ENCODE data around the gene CNKSR2. TPM values are rescaled to one million over a fixed set of nuclear protein-coding genes. Genes with fewer than 3 reads are reported as not detected.

Gene CNKSR2
- total and polyA plus RNA-seq, 2 donors, result 1.2 to 16.1 TPM

DNA sequence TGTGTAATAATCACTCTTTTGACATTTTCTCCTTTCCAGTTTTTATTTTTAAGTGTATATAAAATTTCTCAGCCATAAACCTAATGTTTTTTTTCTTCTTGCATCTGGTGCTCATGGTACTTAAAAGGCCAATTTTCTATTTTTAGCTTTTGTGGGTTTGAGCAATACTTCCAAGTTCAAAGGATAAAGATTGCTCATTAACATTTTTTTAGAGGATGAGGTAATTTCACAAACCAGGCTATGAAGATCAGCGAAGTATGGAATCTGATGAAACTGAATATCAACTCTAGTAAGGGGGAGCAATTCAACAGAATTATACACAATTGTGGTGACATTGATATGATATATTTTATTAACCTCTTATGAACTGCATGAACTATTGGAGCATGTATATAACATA is 309.7 kb downstream of the CNKSR2 start:
- Histone ChIP-seq H3K27ac (ENCODE audit: low read depth) (no peak overlapping the region), H3K4me1 (ENCODE audit: insufficient read depth) (no peaks in the 10 kb centered on the region), H3K36me3 (ENCODE audit: insufficient read depth) (no peaks in the 10 kb centered on the region), H3K4me3 (ENCODE audit: low read depth, low read length) (no peak overlapping the region)
- DNase-seq (ENCODE audit: extremely low spot score), result no peak
- 66% methylated on average over 1 of the region's 1 CpG for WGBS

DNA sequence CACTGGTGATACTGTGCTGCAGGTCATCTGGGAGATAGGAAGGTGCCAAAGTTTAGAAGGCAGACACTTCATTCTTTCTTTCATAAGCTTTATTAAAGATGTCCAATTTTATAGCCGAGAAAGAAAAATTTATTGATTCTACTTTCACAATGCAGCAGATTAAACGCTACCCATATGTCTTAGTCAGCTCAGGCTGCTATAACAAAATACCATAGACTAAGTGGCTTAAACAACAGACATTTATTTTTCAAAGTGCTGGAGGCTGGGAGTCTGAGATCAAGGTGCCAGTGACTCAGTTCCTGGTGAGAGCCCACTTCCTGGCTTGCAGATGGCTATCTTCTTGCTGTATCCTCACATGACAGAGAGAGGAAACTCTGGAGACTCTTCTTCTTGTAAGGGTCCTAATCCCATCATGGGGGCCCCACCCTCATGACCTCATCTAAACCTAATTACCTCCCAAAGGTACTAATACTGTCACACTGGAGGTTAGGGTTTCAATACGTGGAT is 317.3 kb downstream of the CNKSR2 start:
- DNase-seq (ENCODE audit: extremely low spot score), result no peak
- no peaks in the 10 kb centered on the region for H3K4me1 ChIP-seq (ENCODE audit: insufficient read depth)
- no peak overlapping the region for H3K27ac ChIP-seq (ENCODE audit: low read depth)
- WGBS, result 93% methylated on average over 3 of the region's 3 CpGs
- H3K36me3 ChIP-seq (ENCODE audit: insufficient read depth), result no peaks in the 10 kb centered on the region
- no peak overlapping the region for H3K4me3 ChIP-seq (ENCODE audit: low read depth, low read length)

DNA sequence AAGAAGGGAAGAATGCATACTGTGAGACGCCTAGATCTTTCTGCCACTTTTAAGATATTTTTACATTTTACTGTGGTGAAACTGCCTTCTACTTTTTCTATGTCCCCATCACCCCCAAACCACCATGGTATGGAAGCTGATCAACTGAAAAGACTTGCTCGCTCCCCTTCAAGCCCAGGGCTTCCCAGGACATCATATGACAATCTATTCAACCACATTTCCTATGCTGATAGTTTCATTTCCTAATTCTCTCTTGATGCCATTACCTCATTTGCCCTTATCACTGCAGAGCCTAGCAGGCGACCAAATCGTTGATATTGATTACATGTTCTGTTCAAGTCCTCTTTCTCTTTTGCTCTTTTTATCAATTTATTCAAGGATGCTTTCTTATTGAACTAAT is 324.1 kb downstream of the CNKSR2 start:
- Histone ChIP-seq H3K4me1 (ENCODE audit: insufficient read depth) (no peaks in the 10 kb centered on the region), H3K36me3 (ENCODE audit: insufficient read depth) (no peaks in the 10 kb centered on the region), H3K4me3 (ENCODE audit: low read depth, low read length) (no peak overlapping the region), H3K27ac (ENCODE audit: low read depth) (no peak overlapping the region)
- WGBS, result 79% methylated on average over 4 of the region's 4 CpGs
- no peak for DNase-seq (ENCODE audit: extremely low spot score)

DNA sequence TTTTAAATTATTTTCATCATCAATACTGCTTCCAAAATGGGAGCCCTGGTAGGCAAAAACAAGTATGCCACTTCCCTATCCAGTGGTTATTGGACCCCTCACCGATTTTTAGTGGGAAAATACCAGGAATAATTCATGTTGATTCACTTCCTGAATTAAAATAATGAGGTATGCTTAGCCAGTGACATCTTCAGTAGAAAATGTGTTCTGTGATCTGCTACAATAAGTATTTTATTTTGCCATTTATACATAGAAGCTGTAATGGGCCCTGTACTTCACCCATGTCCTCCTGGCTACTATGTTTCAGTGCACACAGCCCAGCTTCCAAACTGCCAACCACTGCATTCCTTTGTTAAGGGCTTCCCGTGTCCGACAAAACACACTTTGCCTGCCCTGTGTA is 324.9 kb downstream of the CNKSR2 start:
- no peaks in the 10 kb centered on the region for H3K4me1 ChIP-seq (ENCODE audit: insufficient read depth)
- H3K4me3 ChIP-seq (ENCODE audit: low read depth, low read length), result no peak overlapping the region
- H3K27ac ChIP-seq (ENCODE audit: low read depth), result no peak overlapping the region
- DNase-seq (ENCODE audit: extremely low spot score), result no peak
- WGBS, result 77% methylated on average over 3 of the region's 3 CpGs
- H3K36me3 ChIP-seq (ENCODE audit: insufficient read depth), result no peaks in the 10 kb centered on the region

DNA sequence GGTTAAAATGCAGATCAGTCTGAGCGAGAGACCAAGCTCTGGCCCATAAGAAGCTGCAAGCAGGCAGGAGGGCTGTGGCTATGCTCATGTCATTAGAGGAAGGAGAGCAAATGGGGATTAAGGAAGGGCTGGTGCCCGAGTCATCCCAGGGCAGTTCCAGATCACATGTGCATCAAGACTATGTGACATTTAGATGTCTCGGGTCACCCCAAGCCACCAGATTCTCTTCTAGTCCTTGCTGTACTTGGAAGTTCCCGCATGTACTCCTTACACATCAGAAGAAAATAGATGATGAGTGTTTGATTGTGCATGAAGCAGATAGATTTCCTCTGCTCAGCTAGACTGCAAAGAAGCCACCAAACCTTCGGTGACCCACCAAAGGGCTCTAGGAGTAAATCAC is 326.1 kb downstream of the CNKSR2 start:
- 89% methylated on average over 5 of the region's 5 CpGs for WGBS
- H3K27ac ChIP-seq (ENCODE audit: low read depth), result no peak overlapping the region
- H3K4me3 ChIP-seq (ENCODE audit: low read depth, low read length), result no peak overlapping the region
- H3K36me3 ChIP-seq (ENCODE audit: insufficient read depth), result no peaks in the 10 kb centered on the region
- H3K4me1 ChIP-seq (ENCODE audit: insufficient read depth), result no peaks in the 10 kb centered on the region
- DNase-seq (ENCODE audit: extremely low spot score), result no peak

DNA sequence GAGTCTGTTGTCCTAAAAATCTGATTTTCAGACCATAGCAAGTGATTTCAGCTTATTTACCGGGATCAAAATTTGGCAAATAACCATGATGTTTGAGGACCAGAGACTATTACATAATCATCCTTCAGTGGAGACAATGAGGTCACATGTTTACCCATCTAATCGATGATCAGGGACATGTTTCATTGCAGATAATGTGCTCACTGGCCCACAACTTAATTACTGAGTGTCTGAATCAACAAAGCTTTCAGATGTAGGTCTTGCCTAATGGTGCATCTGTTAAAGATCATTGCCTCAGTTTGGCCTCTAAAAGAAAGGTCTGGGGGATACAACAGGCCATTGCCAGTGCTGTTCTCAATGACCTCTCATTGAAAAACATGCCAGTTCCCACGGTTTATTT is 326.7 kb downstream of the CNKSR2 start:
- Histone ChIP-seq H3K36me3 (ENCODE audit: insufficient read depth) (no peaks in the 10 kb centered on the region), H3K4me1 (ENCODE audit: insufficient read depth) (no peaks in the 10 kb centered on the region), H3K4me3 (ENCODE audit: low read depth, low read length) (no peak overlapping the region), H3K27ac (ENCODE audit: low read depth) (no peak overlapping the region)
- DNase-seq (ENCODE audit: extremely low spot score), result no peak
- 70% methylated on average over 3 of the region's 3 CpGs for WGBS

DNA sequence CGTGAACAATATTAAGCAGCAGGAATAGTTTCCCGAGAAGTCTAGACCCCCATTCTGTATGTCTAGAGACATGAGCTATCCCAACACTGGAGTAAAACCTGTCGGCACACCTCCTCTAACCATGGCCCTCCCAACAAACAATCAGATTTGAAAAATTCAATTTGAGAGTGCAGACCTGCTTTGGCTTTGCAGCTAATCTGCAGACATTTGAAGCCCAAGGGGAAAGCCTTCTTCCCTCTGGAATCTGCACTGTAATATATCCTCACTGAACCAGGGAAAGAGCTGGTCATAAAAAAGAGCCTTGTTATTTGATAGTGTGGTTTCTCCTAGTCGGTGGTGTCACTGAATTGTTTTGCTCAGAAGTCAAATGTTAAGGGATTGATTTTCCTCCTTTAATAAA is 328.5 kb downstream of the CNKSR2 start:
- Histone ChIP-seq H3K27ac (ENCODE audit: low read depth) (no peak overlapping the region), H3K4me1 (ENCODE audit: insufficient read depth) (no peaks in the 10 kb centered on the region), H3K4me3 (ENCODE audit: low read depth, low read length) (no peak overlapping the region), H3K36me3 (ENCODE audit: insufficient read depth) (no peaks in the 10 kb centered on the region)
- WGBS, result 62% methylated on average over 4 of the region's 4 CpGs
- DNase-seq (ENCODE audit: extremely low spot score), result no peak

Data from urinary bladder (tissue), 4 donors.